ENCODE data around the gene KANK4. TPM values are rescaled to one million over a fixed set of nuclear protein-coding genes. Genes with fewer than 3 reads are reported as not detected.

KANK4 gene
- total RNA-seq, 6 experiments from 2014 or later = not detected

- peaks cover 6% of the 10 kb centered on the region; the same call in 1 of the 2 replicates for H3K27me3 Mint-ChIP-seq (ENCODE audit: insufficient read depth)
- H3K36me3 Mint-ChIP-seq (ENCODE audit: low read depth) = no peaks in the 10 kb centered on the region; the same call in 1 of the 2 replicates
- H3K9me3 Mint-ChIP-seq = peaks cover 5% of the 10 kb centered on the region
- DNase-seq = no peak
- TF ChIP-seq CTCF (IDR thresholded peaks at IDR 0.05) = no peak
- no peaks in the 10 kb centered on the region for H3K4me1 Mint-ChIP-seq (ENCODE audit: low read depth)
- H3K4me3 Mint-ChIP-seq = no peak overlapping the region
- no peak overlapping the region for H3K27ac Mint-ChIP-seq
These were observed 131.1 kb downstream of the KANK4 start for GRCh38 chr1:62188111-62188510.

- Mint-ChIP-seq H3K36me3 (ENCODE audit: low read depth) (no peaks in the 10 kb centered on the region; the same call in 1 of the 2 replicates), H3K9me3 (peaks cover 5% of the 10 kb centered on the region), H3K27ac (no peak overlapping the region), H3K4me1 (ENCODE audit: low read depth) (no peaks in the 10 kb centered on the region), H3K4me3 (no peak overlapping the region), H3K27me3 (ENCODE audit: insufficient read depth) (peaks cover 6% of the 10 kb centered on the region; the same call in 1 of the 2 replicates)
- DNase-seq = no peak
- TF ChIP-seq CTCF (IDR thresholded peaks at IDR 0.05) = no peak
These were observed 131.7 kb downstream of the KANK4 start for GRCh38 chr1:62187548-62187947.

Other genes starting within 250 kb of the KANK4 start
- not detected for gene L1TD1, start 124.6 kb downstream of the KANK4 start, total RNA-seq (2021; fragmentation: NEBNext Ultra II Directional; extraction: Animal tissue kit (Norgen Biotek cat#: 25700))
- gene USP1, start 117.6 kb upstream of the KANK4 start, total RNA-seq (2021; fragmentation: NEBNext Ultra II Directional; extraction: Animal tissue kit (Norgen Biotek cat#: 25700)) = 10 to 100 TPM; 15.0 to 30.9 (median 28.3) TPM